Measurements from ENCODE around the gene LPIN1. TPM values are rescaled to one million over a fixed set of nuclear protein-coding genes. Genes with fewer than 3 reads are reported as not detected.

Gene LPIN1
- total RNA-seq, 1 experiment from 2014 or later: 4.4 TPM

DNA sequence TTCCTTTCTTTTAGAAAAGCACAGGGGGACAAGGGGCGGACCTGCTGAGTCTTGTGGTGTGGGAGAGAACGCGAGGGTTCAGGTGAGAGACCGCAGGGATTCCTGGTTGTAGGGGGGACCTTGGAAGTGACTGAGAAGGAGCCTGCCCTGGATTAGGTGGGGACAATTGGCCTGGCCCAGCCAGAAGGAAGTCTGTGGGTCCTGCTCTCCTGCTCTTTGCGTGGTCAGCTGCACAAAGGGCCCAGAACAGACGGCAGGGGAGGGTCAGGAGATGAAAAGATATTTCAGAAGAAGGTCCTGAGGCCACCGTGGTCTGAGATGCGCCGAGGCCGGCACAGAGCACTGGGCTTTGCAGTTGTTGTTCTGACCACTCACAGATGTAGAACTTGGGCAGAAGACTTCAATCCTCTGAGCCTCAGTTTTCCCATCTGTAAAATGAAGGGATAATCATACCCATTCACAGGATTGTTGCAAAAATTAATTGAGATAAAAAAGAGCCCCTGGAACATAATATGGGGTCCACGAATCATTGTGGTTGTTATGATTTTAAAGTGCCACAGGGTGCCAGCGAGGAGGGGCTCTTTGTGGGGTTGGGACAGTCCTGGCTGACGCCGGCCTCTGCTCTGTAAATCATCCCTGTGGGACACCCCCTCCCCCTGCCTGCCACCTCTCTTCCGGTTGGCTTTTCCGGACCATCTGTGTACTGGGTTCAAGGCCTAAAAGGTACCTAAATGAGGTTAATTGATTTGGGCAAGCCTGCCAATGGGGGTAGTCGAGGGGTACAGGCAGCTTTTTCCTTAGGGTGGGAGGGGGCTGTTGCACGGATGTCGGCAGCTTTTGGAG is 1.8 kb downstream of the LPIN1 start:
- Mint-ChIP-seq H3K9me3 (peaks cover 0 to 2% of the 10 kb centered on the region in 2 experiments; a peak in 2 of 5 replicates), H3K27ac (peak overlapping the region in 1 of 3 experiments; percentile 89; a peak in 1 of 7 replicates), H3K27me3 (ENCODE audit: low read depth) (peaks cover 31% of the 10 kb centered on the region), H3K36me3 (ENCODE audit: insufficient read depth in 1 of 3, low read depth in 3 of 3) (no peaks in the 10 kb centered on the region; a peak in 2 of 7 replicates), H3K4me3 (peak overlapping the region in 1 of 2 experiments; percentile 85; a peak in 3 of 5 replicates), H3K4me1 (peaks cover 60 to 70% of the 10 kb centered on the region in 2 experiments)
- Histone ChIP-seq H3K4me1 (ENCODE audit: insufficient read depth, low read length) (peaks cover 15% of the 10 kb centered on the region), H2BK15ac (ENCODE audit: low read depth, low read length) (no peak overlapping the region), H3K79me1 (ENCODE audit: insufficient read depth, low read depth, low read length, poor library complexity, severe bottlenecking) (no peaks in the 10 kb centered on the region), H4K91ac (ENCODE audit: insufficient read length, low read depth, low read length) (no peak overlapping the region), H3K4me2 (ENCODE audit: insufficient read depth, insufficient read length, low read length) (peak overlapping the region; percentile 62), H3K9ac (ENCODE audit: extremely low read depth, insufficient read length, low read length) (no peak overlapping the region), H3T11ph (ENCODE audit: low read length) (no peak overlapping the region), H4K20me1 (ENCODE audit: control insufficient read depth, insufficient read depth, insufficient read length) (no peaks in the 10 kb centered on the region), H2AFZ (ENCODE audit: low read length) (no peak overlapping the region), H2BK5ac (ENCODE audit: insufficient read length, low read length) (no peak overlapping the region), H3K56ac (ENCODE audit: insufficient read length, low read depth, low read length) (no peak overlapping the region), H2BK12ac (ENCODE audit: insufficient read length, low read depth, low read length) (no peak overlapping the region), H3K23me2 (ENCODE audit: insufficient read length, low read depth, low read length, poor library complexity, severe bottlenecking) (no peaks in the 10 kb centered on the region), H2BK120ac (ENCODE audit: low read depth, low read length, poor library complexity, severe bottlenecking) (no peak overlapping the region), H3K9me3 (ENCODE audit: control insufficient read depth, low read depth, low read length) (no peaks in the 10 kb centered on the region), H3K23ac (ENCODE audit: insufficient read length, low read depth, low read length) (no peak overlapping the region), H3K14ac (ENCODE audit: insufficient read depth, low read length) (no peak overlapping the region), H4K5ac (ENCODE audit: insufficient read length, low read depth, low read length) (no peak overlapping the region), H2BK20ac (ENCODE audit: low read depth, low read length, poor library complexity, severe bottlenecking) (no peak overlapping the region), H3K27me3 (ENCODE audit: insufficient read depth, low read length) (no peaks in the 10 kb centered on the region), H2AK5ac (ENCODE audit: insufficient read length, low read length) (no peak overlapping the region), H3K18ac (ENCODE audit: insufficient read length, low read depth, low read length) (no peak overlapping the region), H3K4ac (ENCODE audit: low read depth, low read length) (no peak overlapping the region), H3K27ac (ENCODE audit: insufficient read length, low read depth, low read length) (no peak overlapping the region), H4K8ac (replicated peaks; ENCODE audit: insufficient read length, low read depth, low read length) (no peak overlapping the region), H3K79me2 (ENCODE audit: insufficient read depth, low read length) (peaks cover 1% of the 10 kb centered on the region; the same call in 1 of the 2 replicates)
- TF ChIP-seq, protein P1, sequence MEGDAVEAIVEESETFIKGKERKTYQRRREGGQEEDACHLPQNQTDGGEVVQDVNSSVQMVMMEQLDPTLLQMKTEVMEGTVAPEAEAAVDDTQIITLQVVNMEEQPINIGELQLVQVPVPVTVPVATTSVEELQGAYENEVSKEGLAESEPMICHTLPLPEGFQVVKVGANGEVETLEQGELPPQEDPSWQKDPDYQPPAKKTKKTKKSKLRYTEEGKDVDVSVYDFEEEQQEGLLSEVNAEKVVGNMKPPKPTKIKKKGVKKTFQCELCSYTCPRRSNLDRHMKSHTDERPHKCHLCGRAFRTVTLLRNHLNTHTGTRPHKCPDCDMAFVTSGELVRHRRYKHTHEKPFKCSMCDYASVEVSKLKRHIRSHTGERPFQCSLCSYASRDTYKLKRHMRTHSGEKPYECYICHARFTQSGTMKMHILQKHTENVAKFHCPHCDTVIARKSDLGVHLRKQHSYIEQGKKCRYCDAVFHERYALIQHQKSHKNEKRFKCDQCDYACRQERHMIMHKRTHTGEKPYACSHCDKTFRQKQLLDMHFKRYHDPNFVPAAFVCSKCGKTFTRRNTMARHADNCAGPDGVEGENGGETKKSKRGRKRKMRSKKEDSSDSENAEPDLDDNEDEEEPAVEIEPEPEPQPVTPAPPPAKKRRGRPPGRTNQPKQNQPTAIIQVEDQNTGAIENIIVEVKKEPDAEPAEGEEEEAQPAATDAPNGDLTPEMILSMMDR (conservative IDR thresholded peaks at IDR 0.05): no peak
- no peak for DNase-seq
- no CpG with 5 or more reads among the region's 19 CpGs for WGBS (ENCODE audit: extremely low coverage, insufficient read length, low lambda C conversion rate)

Measured in H9 (cell line).